Liver (tissue), 9 donors: ENCODE results near the gene ORMDL3. TPM values are rescaled to one million over a fixed set of nuclear protein-coding genes. Genes with fewer than 3 reads are reported as not detected.

Experiments
- DNase-seq: peaks from one replicate; pipeline ENCODE4 v3.0.0-alpha.2; 2017; ENCODE audit warnings: low spot score
- H3K27ac ChIP-seq, 2 donors: one replicate each; pipeline ENCODE4 v1.7.0; 2013; ENCODE audit warnings: inconsistent platforms in 2 of 2, low read length in 2 of 2, control low read depth in 1 of 2, low read depth in 1 of 2, mild to moderate bottlenecking in 1 of 2
- H3K27me3 ChIP-seq, 4 donors: one replicate each; pipeline versions ENCODE4 v1.6.1 to v1.7.0; 2013; ENCODE audit warnings: low read length in 3 of 4, inconsistent platforms in 1 of 4, mild to moderate bottlenecking in 1 of 4, moderate library complexity in 1 of 4; ENCODE audit not compliant: control insufficient read depth in 4 of 4, insufficient read depth in 4 of 4
- H3K36me3 ChIP-seq, 4 donors: one replicate each; pipeline versions ENCODE4 v1.6.1 to v1.7.0; 2013; ENCODE audit warnings: low read length in 3 of 4, mild to moderate bottlenecking in 3 of 4, low read depth in 1 of 4, moderate library complexity in 1 of 4; ENCODE audit not compliant: control insufficient read depth in 4 of 4, insufficient read depth in 3 of 4
- H3K4me1 ChIP-seq, 4 donors: one replicate each; pipeline versions ENCODE4 v1.6.1 to v1.7.0; 2013; ENCODE audit warnings: low read length in 3 of 4, mild to moderate bottlenecking in 3 of 4, moderate library complexity in 1 of 4; ENCODE audit not compliant: control insufficient read depth in 4 of 4, insufficient read depth in 4 of 4
- H3K4me3 ChIP-seq, 3 donors: one replicate each; pipeline versions ENCODE4 v1.6.1 to v1.7.0; 2013; ENCODE audit warnings: low read length in 3 of 3, control low read depth in 1 of 3, low read depth in 1 of 3, mild to moderate bottlenecking in 1 of 3
- H3K9ac ChIP-seq, 2 donors: one replicate each; pipeline ENCODE4 v1.7.0; 2013; ENCODE audit warnings: low read length in 2 of 2, mild to moderate bottlenecking in 2 of 2, moderate library complexity in 2 of 2, control low read depth in 1 of 2, low read depth in 1 of 2
- H3K9me3 ChIP-seq, 4 donors: one replicate each; pipeline versions ENCODE4 v1.6.1 to v1.7.0; 2013; ENCODE audit warnings: low read length in 3 of 4; ENCODE audit not compliant: control insufficient read depth in 4 of 4
- CTCF ChIP-seq: fragments of 150-350 bp; IDR thresholded peaks from 2 replicates; pipeline ENCODE4 v1.5.1; 2017; ENCODE audit warnings: improper control_type of control experiment, low read depth, low read length; ENCODE audit not compliant: missing input control
- EGR1 ChIP-seq, 2 donors: IDR thresholded peaks; 2 replicates each; pipeline ENCODE4 v1.6.1; 2016 to 2018; ENCODE audit warnings: antibody characterized with exemption in 2 of 2, low read depth in 2 of 2
- FOXA1 ChIP-seq: IDR thresholded peaks from 2 replicates; pipeline ENCODE4 v1.6.1; 2016; ENCODE audit warnings: antibody characterized with exemption
- FOXA2 ChIP-seq: IDR thresholded peaks from 2 replicates; pipeline ENCODE4 v1.6.1; 2016; ENCODE audit warnings: antibody characterized with exemption
- HNF4A ChIP-seq, 2 donors: conservative IDR thresholded peaks; 2 replicates each; pipeline ENCODE4 v1.6.1; 2016; ENCODE audit warnings: antibody characterized with exemption in 2 of 2, mild to moderate bottlenecking in 2 of 2
- MAX ChIP-seq: IDR thresholded peaks from 2 replicates; pipeline ENCODE4 v1.6.1; 2016; ENCODE audit warnings: antibody characterized with exemption
- RAD21 ChIP-seq, 2 donors: IDR thresholded peaks; 2 replicates each; pipeline ENCODE4 v1.6.1; 2016; ENCODE audit warnings: antibody characterized with exemption in 2 of 2, mild to moderate bottlenecking in 2 of 2
- REST ChIP-seq: IDR thresholded peaks from 2 replicates; pipeline ENCODE4 v1.6.1; 2016; ENCODE audit warnings: antibody characterized with exemption, mild to moderate bottlenecking
- RXRA ChIP-seq, 2 donors: IDR thresholded peaks; 2 replicates each; pipeline ENCODE4 v1.6.1; 2017 to 2018; ENCODE audit warnings: antibody characterized with exemption in 2 of 2, mild to moderate bottlenecking in 1 of 2
- SP1 ChIP-seq: IDR thresholded peaks from 2 replicates; pipeline ENCODE4 v1.6.1; 2018; ENCODE audit warnings: antibody characterized with exemption, mild to moderate bottlenecking
- TAF1 ChIP-seq: conservative IDR thresholded peaks from 2 replicates; pipeline ENCODE4 v1.6.1; 2016; ENCODE audit warnings: antibody characterized with exemption, mild to moderate bottlenecking
- WGBS: extraction: QIAGEN DNeasy Blood & Tissue Kit; methylation state at CpG from one replicate; pipeline ENCODE4 v1.1.7; 2013; 5-methylcytosine and 5-hydroxymethylcytosine counted together
- polyA plus RNA-seq, 2 donors: library from polyadenylated mRNA; stranded (reverse) in 1 of 2; unstranded in 1 of 2; fragments of 200-250 nt in 1 of 2; fragments of >200 nt in 1 of 2; fragmentation: Nextera tagmentation in 1 of 2; extraction: Ambion mirVana in 1 of 2; gene quantifications; one replicate each; pipeline versions ENCODE4 v1.2.1 to v1.2.3, GENCODE V29; 2013 to 2015
- total RNA-seq, 2 donors: library from RNA; depleted of rRNA; stranded (reverse); fragments of >200 nt; gene quantifications; one replicate each; pipeline ENCODE4 v1.2.3, GENCODE V29; 2014
- donor health status: healthy.
- donor health status: healthy.
- donor health status: healthy.
- donor health status: healthy.
- donor health status: healthy.

Gene ORMDL3
- total and polyA plus RNA-seq, 4 donors: 71.0 to 141 (median 125) TPM

- H3K36me3 ChIP-seq: no peaks in the 10 kb centered on the region
- TF ChIP-seq RXRA (IDR thresholded peaks at IDR 0.05) (no peak), TAF1 (no peak), FOXA1 (no peak), EGR1 (IDR thresholded peaks at IDR 0.05; ENCODE audit: low read depth in 2 of 2) (no peak), REST (no peak), RAD21 (IDR thresholded peaks at IDR 0.05) (no peak), SP1 (no peak), HNF4A (conservative IDR thresholded peaks at IDR 0.05) (no peak), FOXA2 (no peak), CTCF (no peak)
- H3K9me3 ChIP-seq: no peaks in the 10 kb centered on the region
- WGBS: 70% methylated on average over 8 of the region's 8 CpGs
- H3K9ac ChIP-seq: no peak overlapping the region
- no peak for DNase-seq
- no peaks in the 10 kb centered on the region for H3K4me1 ChIP-seq
- no peak overlapping the region for H3K4me3 ChIP-seq
- no peaks in the 10 kb centered on the region for H3K27me3 ChIP-seq
- no peak overlapping the region for H3K27ac ChIP-seq
These were observed 33.2 kb upstream of the ORMDL3 start for GRCh38 chr17:39960524-39961041.

- Histone ChIP-seq H3K9ac (no peak overlapping the region), H3K4me3 (no peak overlapping the region), H3K4me1 (peaks cover 7 to 20% (median 13%) of the 10 kb centered on the region in 4 donors), H3K36me3 (no peaks in the 10 kb centered on the region), H3K27ac (no peak overlapping the region), H3K27me3 (no peaks in the 10 kb centered on the region), H3K9me3 (no peaks in the 10 kb centered on the region)
- no peak for DNase-seq
- TF ChIP-seq CTCF (no peak), RXRA (IDR thresholded peaks at IDR 0.05) (no peak), RAD21 (IDR thresholded peaks at IDR 0.05) (no peak), FOXA1 (no peak), MAX (no peak), TAF1 (no peak), EGR1 (IDR thresholded peaks at IDR 0.05; ENCODE audit: low read depth in 2 of 2) (no peak)
- WGBS: 67% methylated on average over 4 of the region's 4 CpGs
These were observed 28.4 kb upstream of the ORMDL3 start for GRCh38 chr17:39955726-39956225.
